Measurements from ENCODE around the gene GABRB2.
"Not testable (repeated sequence)": the region's sequence is repeated elsewhere in the genome, so short reads cannot be mapped to it uniquely, and the experiment has no call there.

Gene GABRB2

GRCh38 chr5:161546470-161547301, at the start of gene GABRB2:
Gene GABRB2 (minus strand): TSS chr5:161546725. CDS start chr5:161546643, 82 bp downstream.
- peak; percentile 5 for DNase-seq (ENCODE audit: low read depth)

GRCh38 chr5:161585798-161586197, 39.3 kb upstream of the GABRB2 start:
- DNase-seq (ENCODE audit: low read depth) = no peak

GRCh38 chr5:161580621-161581020, 34.1 kb upstream of the GABRB2 start:
- no peak for DNase-seq (ENCODE audit: low read depth)

GRCh38 chr5:161572914-161573313, 26.4 kb upstream of the GABRB2 start:
- no peak for DNase-seq (ENCODE audit: low read depth)

GRCh38 chr5:161566081-161566480, 19.6 kb upstream of the GABRB2 start:
- no peak for DNase-seq (ENCODE audit: low read depth)

GRCh38 chr5:161562446-161562845, 15.9 kb upstream of the GABRB2 start:
- no peak for DNase-seq (ENCODE audit: low read depth)

- DNase-seq (ENCODE audit: low read depth) = no peak
Measured at GRCh38 chr5:161549106-161549505, 2.6 kb upstream of the GABRB2 start.

GRCh38 chr5:161548487-161549094, 2.1 kb upstream of the GABRB2 start:
- DNase-seq (ENCODE audit: low read depth) = no peak

GRCh38 chr5:161547738-161548486, 1.4 kb upstream of the GABRB2 start:
- no peak for DNase-seq (ENCODE audit: low read depth)

- no peak for DNase-seq (ENCODE audit: low read depth)
Measured at GRCh38 chr5:161547406-161547737, 847 bp upstream of the GABRB2 start.

GRCh38 chr5:161546095-161546469, 443 bp downstream of the GABRB2 start:
- DNase-seq (ENCODE audit: low read depth) = no peak

- DNase-seq (ENCODE audit: low read depth) = no peak
Measured at GRCh38 chr5:161545344-161546094, 1.0 kb downstream of the GABRB2 start.

- no peak for DNase-seq (ENCODE audit: low read depth)
Measured at GRCh38 chr5:161544350-161544765, 2.2 kb downstream of the GABRB2 start.

GRCh38 chr5:161539016-161539415, 7.5 kb downstream of the GABRB2 start:
- no peak for DNase-seq (ENCODE audit: low read depth)

GRCh38 chr5:161535762-161536161, 10.8 kb downstream of the GABRB2 start:
- DNase-seq (ENCODE audit: low read depth) = no peak

- DNase-seq (ENCODE audit: low read depth) = no peak
Measured at GRCh38 chr5:161530700-161531099, 15.8 kb downstream of the GABRB2 start.

- no peak for DNase-seq (ENCODE audit: low read depth)
Measured at GRCh38 chr5:161513942-161514341, 32.6 kb downstream of the GABRB2 start.

- no peak for DNase-seq (ENCODE audit: low read depth)
Measured at GRCh38 chr5:161507591-161507990, 38.9 kb downstream of the GABRB2 start.

GRCh38 chr5:161505160-161505559, 41.4 kb downstream of the GABRB2 start:
- DNase-seq (ENCODE audit: low read depth) = not testable (repeated sequence)

- DNase-seq (ENCODE audit: low read depth) = no peak
Measured at GRCh38 chr5:161498531-161498930, 48.0 kb downstream of the GABRB2 start.

GRCh38 chr5:161483721-161484120, 62.8 kb downstream of the GABRB2 start:
- DNase-seq (ENCODE audit: low read depth) = no peak

GRCh38 chr5:161481922-161482321, 64.6 kb downstream of the GABRB2 start:
- no peak for DNase-seq (ENCODE audit: low read depth)
